NK-92 (cell line): ENCODE data around the gene SRPK2.
"Not testable (repeated sequence)": the region's sequence is repeated elsewhere in the genome, so short reads cannot be mapped to it uniquely, and the experiment has no call there.

Source experiments
- DNase-seq: peaks from one replicate; lab custom pipeline; 2025; ENCODE audit not compliant: unreplicated experiment; lab: John Stamatoyannopoulos, UW

The SRPK2 gene

GRCh38 chr7:105198223-105198622, 190.5 kb downstream of the SRPK2 start:
- no peak for DNase-seq

- DNase-seq = no peak
Observed at GRCh38 chr7:105196473-105196872, 192.2 kb downstream of the SRPK2 start.

DNA sequence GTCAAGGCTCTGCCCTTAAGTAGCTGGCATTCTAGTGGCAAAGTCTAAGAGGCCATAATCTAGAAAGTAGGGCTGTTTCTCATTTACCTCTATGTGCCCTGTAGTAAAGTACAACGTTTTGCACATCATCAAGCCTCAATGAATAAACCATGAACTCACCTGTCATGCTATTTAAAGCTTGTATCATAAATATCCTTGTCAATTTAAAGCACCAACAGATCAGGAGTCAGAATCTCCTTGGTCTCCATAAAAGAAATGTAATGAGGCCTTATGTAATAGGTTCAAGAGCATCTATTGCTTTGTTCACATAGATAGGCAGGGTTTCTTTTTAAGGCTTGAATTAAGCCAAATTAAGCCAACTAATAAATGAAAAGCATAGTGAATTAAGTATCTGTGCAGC, 192.8 kb downstream of the SRPK2 start:
- DNase-seq = no peak

GRCh38 chr7:105194959-105195358, 193.8 kb downstream of the SRPK2 start:
- not testable (repeated sequence) for DNase-seq

- DNase-seq = no peak
Observed at GRCh38 chr7:105191331-105191730, 197.4 kb downstream of the SRPK2 start.

DNA sequence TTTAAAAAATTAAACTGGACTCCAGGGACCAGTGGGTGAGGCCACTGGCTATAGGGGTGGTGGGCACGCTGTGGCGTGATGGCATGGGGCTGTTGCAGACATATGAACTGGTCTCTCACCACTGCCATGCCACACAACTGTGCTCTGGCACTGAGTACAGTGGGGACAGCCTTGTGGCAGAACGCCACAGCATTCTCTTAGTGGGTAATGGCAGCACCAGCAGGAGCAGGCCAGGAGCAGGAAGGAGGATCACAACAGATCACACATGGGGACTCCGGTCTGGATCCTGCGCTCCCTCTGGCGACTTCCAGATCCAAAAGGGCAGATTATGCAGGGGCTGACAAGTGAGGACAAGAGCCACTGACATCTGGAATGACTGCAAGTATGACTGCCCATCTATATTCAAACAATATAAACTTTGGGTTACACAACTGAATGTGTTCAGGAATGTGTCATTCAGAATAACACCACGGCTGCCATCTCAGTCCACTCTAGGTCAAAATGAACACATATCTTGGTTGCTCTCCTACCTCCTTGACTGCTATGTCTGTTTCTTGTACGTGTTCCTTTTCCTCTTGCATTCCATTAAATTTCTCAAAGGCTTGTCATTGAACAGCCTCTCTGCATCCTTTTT, 198.7 kb downstream of the SRPK2 start:
- DNase-seq = no peak

GRCh38 chr7:105188201-105188600, 200.5 kb downstream of the SRPK2 start:
- DNase-seq = no peak

GRCh38 chr7:105187302-105188169, 201.2 kb downstream of the SRPK2 start:
- no peak for DNase-seq

DNA sequence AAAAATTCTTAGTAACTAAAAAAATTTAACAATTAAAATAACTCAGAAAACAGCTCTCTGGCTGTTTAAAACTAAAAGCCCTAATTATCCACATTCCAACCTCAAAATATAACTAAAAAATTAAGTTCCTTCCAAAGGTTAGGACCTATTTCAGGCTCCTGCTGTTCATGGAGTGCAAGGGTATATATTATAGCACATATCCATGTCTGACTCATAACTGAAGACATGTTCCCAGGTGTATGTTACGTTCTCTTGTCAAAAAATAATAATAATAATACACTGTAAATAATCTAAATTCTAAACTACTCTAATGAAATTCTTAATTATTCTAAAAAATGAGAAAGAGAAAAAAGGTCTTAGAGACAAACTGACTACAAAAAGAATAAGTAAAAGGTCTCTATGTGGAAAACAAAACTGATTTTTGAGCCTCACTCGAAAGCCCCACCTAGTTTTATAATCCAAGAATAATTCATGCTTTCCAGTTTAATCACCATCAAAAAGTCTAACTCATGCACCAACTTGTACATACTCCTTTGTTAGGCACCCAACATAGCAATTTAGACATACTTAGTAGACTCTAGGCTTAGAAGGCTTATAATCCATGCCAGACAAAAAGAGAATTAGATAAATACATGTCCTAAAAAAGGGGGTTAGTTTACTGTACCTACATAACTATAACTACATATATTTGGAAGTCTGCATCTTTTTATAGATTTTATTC, 203.3 kb downstream of the SRPK2 start:
- no peak for DNase-seq

DNA sequence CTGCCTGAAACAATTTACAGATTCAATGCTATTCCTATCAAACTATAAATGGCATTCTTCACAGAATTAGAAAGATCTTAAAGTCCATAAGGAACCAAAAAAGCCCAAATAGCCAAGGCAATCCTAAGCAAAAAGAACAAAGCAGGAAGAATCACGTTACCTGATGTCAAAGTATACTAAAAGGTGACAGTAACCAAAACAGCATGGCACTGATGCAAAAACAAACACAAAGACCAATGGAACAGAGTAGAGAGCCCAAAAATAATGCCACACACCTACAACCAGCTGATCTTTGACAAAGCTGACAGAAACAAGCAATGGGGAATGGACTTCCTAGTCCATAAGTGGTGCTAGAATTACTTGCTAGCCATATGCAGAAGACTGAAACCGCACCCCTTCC, 208.7 kb downstream of the SRPK2 start:
- DNase-seq = no peak

GRCh38 chr7:105178928-105179541, 209.7 kb downstream of the SRPK2 start:
- no peak for DNase-seq

GRCh38 chr7:105178177-105178576, 210.5 kb downstream of the SRPK2 start:
- DNase-seq = no peak

DNA sequence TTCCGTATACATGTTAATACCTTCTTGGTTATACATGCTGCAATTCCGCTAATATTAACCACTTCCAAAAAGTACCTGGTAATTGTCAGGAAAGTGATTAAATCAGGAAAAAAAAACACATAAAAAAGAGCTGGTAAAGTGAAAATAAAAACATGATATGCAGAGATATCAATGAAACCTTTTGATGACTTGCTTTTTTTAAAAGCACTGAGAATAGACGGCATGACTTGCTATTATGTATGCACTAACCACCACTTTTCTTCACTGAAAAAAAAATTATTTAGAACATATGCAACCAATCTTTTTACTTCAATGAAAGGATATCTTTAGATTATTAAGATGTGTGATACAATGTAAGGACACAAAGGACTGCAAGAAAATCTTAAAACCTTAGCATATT, 211.7 kb downstream of the SRPK2 start:
- no peak for DNase-seq

DNA sequence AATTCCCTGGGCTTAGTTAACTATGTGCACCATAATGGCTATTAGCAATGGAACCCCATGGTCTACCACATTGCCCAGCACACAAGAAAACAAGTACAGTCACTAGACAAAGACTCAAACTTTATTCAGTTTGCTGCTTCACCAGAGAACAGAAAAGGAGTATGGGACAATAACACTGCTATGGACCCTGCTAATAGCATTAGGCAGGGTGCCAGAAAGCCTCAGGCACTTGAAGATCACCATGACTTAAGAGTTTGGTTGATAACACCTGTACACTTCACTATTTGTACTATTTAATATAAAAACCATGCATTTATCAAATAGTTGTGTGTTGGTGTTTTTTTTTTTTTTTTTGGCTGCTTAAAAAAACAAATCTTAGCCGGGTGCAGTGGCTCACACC, 215.1 kb downstream of the SRPK2 start:
- no peak for DNase-seq

DNA sequence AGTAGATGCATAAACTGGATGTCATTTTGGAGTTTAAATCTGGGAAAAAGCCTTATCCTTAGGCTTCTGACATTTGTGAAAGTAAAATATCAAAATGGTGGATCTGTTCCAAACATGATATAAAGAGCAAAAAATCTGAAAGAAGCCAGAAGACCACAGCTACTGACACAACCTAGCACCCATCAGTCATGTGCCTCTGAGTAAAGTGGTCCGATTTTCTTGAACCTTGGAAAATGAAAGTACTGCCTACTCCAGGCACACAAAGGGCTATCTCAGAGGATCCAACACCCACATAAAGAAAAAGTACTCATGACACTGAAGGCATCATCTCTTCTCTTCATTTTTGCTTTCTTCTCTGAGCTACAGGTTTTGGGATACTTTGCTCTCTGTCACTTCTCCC, 224.0 kb downstream of the SRPK2 start:
- no peak for DNase-seq

- no peak for DNase-seq
Observed at GRCh38 chr7:105163718-105164117, 225.0 kb downstream of the SRPK2 start.

DNA sequence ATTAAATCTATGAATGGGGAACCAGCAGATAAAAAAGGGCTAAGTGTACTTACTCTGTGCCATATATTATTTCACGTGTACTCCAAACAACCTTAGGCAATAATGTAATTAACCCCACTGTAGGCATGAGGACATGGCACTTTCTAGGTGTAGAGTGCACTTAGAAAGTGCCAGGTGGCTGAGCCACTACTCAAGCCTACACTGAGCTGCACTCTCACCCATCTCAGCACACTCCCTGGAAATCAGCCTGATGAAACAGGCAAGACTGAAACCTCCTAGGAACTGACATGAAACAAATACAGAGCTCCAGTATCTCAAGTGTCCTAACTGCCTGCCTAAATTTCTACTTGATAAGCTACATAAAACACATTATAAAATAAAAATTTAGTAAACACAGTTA, 227.4 kb downstream of the SRPK2 start:
- no peak for DNase-seq

- DNase-seq = no peak
Observed at GRCh38 chr7:105157278-105157677, 231.4 kb downstream of the SRPK2 start.

DNA sequence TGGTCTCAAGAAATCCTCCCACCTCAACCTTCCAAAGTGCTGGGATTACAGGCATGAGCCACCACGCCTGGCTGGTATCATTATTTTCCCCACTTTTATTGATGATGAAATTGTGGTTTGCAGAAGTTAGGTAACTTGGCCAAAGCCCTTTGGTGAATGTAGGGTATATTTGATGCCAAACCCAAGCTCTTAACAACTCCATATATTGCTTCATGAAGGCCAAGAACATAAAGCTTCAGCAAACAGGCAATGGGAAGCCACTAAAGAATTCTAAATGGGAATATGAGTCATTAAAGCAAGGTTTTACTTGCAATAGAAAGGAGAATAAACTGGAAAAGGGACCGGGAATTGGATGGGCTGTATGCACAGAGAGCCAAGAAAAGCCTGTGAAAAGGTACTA, 232.0 kb downstream of the SRPK2 start:
- DNase-seq = no peak

DNA sequence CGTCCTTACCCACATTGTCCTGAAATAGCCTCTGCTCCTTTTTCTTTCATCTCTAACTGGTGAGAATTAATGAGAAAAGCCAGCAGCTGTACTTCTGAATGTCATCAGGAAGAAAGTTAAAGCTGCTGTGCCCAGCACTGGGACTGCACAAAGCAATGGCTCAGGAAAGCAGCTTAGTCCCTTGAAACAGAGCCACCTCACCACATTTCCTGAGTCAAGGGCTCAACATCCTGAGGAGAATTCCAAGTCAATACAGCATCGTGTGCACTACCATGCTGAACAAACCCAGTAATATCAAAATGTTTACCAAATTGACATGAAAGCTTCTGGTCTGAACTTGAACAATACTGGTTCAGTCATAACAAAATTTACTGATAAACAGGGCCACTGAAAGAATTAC, 234.6 kb downstream of the SRPK2 start:
- no peak for DNase-seq

- DNase-seq = no peak
Observed at GRCh38 chr7:105153531-105153930, 235.2 kb downstream of the SRPK2 start.

DNA sequence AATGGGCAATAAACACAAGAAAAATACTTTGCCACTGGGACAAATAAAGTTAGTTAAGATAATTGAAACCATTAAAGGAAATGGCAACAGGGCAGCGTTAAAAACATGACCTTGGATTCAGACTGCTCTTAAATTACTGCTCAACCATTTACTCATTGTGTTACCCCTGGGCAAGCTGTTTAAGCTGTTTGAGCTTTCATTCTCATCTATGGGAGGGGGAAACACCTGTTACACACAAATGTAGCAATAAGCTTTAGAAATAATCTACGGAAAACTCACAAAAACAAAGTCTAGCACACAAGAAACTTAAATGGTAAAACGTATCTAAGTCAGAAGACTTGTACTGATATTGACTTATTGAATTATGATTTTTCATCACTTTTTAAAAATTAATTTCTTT, 237.6 kb downstream of the SRPK2 start:
- DNase-seq = no peak
